GM19324 (cell line): ENCODE measurements around the gene OR51V1.
"Not testable (repeated sequence)": the region's sequence is repeated elsewhere in the genome, so short reads cannot be mapped to it uniquely, and the experiment has no call there.

Source experiments
- ATAC-seq: cut with Tn5 transposase; IDR thresholded peaks from one replicate; pipeline ENCODE4 v1.9.1; 2021; ENCODE audit warnings: mild to moderate bottlenecking, moderate library complexity; ENCODE audit not compliant: unreplicated experiment, low FRiP score

Gene OR51V1

DNA sequence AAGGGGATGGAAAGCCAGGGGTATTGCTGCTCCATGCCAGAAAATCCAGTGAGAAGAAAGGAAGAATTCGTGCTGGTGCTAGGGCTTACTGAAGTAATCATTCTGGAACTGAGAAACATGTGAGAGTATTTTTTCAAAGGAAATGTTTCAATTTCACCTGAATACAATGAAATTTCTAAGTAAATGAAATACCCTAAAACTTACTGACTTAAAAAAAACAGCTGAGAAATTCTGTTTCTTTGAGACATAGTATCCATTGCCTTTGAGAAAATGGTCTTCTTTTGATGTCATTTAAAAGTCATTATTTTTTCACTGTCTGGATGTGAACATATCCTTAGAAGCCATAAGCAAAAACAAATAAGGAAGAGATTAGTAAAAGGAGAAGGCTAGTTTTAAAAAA lies at the start of gene OR51V1:
Gene OR51V1, minus strand, starts transcription at position 101 of the 400 bp plus-strand sequence. Its CDS starts 0 bp downstream, at position 101.
- ATAC-seq, result no peak

GRCh38 chr11:5249807-5250396 lies 49.4 kb upstream of the OR51V1 start, which contains the start of gene HBG1:
Gene HBG1 (minus strand): TSS chr11:5249857. CDS start chr11:5249804, 53 bp downstream.
- not testable (repeated sequence) for ATAC-seq

GRCh38 chr11:5248498-5248897 lies 48.0 kb upstream of the OR51V1 start:
- ATAC-seq, result not testable (repeated sequence)

DNA sequence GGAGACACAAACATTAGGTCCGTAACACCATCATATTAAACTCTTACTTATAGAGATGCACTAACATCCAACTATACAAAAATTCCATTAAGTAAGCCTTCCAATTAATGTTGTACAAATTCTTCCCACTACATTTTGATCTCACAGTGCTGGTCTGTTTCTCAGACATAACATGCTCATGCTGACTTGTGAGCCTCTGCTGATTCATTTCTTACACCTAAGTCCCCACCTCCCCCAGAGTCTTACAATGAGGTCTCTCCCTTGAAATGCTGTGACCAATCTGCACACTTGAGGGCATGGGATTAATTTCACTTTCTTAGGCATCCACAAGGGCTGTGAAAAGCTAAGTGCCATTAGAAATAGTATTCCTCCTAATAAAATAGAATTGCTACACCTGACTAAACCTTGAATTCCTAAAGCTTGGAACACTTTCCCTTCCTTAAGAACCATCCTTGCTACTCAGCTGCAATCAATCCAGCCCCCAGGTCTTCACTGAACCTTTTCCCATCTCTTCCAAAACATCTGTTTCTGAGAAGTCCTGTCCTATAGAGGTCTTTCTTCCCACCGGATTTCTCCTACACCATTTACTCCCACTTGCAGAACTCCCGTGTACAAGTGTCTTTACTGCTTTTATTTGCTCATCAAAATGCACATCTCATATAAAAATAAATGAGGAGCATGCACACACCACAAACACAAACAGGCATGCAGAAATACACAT lies 47.1 kb upstream of the OR51V1 start:
- ATAC-seq, result no peak

DNA sequence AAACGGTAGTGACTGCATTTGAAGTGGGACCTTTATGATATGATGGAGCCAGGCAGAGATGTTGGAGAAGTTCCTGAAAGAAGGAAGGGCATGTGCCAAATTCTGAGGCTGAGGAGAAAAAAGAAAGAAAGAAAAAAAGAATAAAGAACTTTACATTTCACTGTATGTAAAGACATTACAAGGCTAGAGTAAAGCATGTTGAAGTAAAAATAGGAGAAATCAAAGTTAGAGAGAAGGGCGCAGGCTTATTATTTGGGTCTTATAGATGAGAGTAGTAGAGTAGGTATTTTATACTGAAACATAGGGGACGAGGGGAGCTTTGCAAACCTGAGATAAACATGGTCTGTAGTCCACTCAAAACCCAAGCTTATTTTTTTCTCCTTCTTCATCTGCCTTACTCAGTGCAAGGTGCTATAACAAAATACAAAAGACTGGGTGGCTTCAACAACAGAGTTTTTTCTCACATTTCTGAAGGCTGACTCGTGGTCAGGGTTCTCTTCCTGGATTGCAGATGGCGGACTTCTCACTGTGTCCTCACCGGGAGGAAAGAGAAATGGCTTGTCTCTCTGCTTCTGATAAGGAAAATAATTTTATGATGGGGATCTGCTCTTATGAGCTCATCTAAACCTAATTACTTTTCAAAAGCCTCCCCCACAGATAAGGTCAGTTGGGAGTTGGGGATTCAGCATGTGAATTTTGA lies 46.4 kb upstream of the OR51V1 start:
- ATAC-seq, result no peak

DNA sequence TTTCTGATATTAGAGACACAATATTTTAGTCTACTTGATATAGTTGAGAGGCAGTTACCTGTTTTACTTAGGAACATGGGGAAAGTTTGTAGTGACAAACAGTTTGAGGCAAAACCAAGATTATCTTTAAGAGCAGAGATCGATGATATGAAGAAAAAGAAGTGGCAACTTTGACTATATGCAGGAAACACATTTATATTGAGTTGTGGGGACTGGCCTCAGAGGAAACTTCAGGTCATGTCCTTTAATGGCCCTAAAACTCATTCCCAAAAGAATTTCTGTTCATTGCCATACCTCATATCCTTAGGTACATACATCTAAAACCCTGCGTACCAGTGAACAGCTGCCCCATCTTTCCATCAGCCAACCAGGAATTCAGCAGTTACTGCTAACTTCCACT lies 44.7 kb upstream of the OR51V1 start:
- no peak for ATAC-seq

GRCh38 chr11:5243816-5244180 lies 43.3 kb upstream of the OR51V1 start:
- ATAC-seq, result no peak

GRCh38 chr11:5242933-5243815 lies 42.7 kb upstream of the OR51V1 start:
- no peak for ATAC-seq

DNA sequence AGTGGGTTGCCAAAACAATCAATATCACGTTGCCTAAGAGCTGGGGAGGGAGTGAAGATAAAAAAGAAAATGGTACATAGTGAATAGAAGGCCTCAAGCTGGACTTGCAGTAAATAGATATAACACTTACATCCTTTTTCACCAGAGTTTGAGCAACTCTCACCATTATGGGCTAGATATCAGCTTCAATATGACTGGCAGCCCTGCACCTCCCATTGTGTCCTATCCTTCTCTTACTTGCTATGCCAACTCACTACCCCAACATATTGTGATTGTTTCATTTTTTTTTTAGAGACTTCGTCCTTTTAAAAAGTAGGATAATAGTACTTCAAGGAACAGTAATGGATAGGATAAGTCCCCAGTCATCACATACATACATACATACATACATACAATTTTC lies 41.7 kb upstream of the OR51V1 start:
- no peak for ATAC-seq

DNA sequence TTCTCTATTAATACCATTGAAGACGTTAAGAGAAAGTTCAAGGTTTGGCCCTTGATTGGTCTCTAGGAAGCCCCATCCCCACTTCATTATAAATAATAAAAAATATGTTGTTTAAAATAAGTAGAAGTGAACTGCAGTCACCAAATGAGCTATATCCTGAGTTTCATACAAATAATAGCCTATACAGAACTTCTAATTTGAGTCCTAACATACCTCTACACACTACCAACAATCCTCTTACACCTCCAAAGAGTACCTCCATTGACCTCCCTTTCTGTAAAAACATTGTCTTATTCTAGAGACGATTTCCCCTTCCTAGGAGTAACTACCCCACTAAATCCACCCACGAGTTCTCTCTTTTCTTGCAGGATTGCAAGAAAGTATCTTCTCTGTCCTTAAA lies 41.0 kb upstream of the OR51V1 start:
- ATAC-seq, result no peak

- no peak for ATAC-seq
Measured at GRCh38 chr11:5240458-5240857, 40.0 kb upstream of the OR51V1 start.

DNA sequence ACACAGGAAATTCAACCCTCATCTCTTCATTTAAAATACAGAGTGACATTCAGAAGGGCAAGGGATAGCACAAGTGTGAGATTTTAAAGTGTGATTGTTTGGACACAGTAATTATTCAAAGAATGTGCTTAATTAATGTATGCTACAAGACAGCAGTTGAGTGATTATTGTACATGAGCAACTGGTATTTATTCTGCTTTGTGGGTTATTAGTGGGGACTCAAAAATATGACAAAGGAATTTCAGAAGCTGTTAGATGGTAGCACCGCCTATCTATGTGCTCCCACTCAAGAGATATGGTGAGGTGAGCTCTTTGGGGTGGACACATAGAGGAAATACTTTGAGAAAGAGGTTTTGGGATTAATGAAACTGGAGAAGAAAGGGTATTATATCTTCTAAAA lies 39.6 kb upstream of the OR51V1 start:
- ATAC-seq, result no peak

DNA sequence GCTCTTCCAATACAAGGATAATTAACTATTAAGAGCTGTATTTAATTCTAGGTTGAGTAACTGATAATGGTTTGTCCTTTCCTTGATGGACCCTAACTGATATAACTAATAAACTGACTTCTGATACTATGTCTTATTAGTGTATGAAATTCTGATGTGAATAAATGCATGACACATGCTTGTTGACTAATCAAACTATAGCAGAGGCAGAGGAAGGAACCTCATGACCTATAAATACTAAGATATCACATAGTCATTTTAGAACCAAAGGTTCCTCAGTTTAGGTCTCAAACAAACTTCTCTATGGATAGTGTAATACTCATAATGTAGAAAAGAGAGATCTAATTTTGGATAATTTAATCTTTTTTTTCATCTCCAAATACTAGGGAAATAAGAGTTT lies 38.6 kb upstream of the OR51V1 start:
- ATAC-seq, result no peak

DNA sequence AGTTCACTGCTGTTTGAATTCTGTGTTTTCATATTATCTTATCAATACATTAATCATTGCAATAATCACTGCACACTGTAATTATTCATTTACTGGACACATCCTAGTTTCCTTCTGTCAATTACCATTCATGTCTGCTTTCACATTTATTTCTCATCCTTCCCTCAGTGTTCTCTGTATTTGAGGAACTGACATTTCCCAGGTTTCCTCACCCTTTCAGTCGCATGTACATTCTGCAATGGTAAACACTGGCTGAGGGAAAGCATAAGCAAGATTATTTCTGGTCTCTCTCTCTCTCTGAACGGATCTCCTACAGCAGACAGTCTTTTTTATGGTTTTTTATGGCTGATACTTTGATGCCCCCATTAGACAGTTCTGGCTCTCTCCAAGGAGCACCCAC lies 38.0 kb upstream of the OR51V1 start:
- ATAC-seq, result no peak

- no peak for ATAC-seq
Measured at GRCh38 chr11:5237420-5237819, 36.9 kb upstream of the OR51V1 start.

DNA sequence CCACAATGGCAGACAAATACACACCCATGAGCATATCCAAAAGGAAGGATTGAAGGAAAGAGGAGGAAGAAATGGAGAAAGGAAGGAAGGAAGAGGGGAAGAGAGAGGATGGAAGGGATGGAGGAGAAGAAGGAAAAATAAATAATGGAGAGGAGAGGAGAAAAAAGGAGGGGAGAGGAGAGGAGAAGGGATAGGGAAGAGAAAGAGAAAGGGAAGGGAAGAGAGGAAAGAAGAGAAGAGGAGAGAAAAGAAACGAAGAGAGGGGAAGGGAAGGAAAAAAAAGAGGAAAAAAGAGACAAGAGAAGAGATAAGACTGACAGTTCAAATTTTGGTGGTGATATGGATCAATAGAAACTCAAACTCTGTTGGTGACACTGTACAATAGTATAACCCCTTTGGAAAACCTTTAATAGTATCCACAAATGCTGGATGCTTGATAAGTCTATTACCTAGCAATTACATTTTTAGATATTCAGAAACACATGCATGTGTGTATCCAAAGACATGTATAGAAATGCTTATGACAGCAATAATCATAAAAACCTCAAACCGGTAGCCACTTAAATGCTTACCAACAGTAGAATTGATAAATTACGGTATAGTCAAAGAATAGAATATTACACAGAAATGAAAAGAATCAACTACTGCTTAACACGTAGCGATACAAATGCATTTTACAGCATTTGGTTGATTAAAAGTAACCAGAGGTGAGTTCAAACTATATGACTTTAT lies 35.0 kb upstream of the OR51V1 start:
- no peak for ATAC-seq

DNA sequence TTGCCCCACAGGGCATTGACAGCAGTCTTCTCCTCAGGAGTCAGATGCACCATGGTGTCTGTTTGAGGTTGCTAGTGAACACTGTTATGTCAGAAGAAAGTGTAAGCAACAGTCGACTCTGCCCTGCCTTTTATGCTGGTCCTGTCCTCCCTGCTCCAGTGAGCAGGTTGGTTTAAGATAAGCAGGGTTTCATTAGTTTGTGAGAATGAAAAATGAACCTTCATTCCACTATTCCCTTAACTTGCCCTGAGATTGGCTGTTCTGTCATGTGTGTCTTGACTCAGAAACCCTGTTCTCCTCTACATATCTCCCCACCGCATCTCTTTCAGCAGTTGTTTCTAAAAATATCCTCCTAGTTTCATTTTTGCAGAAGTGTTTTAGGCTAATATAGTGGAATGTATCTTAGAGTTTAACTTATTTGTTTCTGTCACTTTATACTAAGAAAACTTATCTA lies 33.9 kb upstream of the OR51V1 start, which contains the start of gene HBD:
Gene HBD, minus strand, starts transcription at position 103 of the 454 bp plus-strand sequence. Its CDS starts 50 bp downstream, at position 53.
- peak; percentile 58 for ATAC-seq

DNA sequence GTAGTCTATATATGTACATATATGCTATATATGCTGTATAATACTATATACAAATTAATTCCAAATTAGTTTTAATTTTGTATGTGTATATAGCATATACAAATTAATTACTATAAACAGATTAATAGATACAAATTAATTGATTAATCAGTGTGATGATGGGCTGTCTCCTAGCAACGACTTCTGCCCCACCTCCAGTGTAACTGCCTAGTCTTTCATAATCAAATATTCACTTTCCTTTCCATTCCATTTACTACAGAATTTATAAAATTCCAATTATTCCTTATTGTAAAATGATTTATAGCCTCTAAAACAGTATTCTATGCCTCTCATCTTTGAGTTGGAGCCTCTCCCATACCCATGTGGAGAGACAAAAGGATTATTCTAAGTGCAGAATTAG lies 32.8 kb upstream of the OR51V1 start:
- ATAC-seq, result no peak

- ATAC-seq, result no peak
Measured at GRCh38 chr11:5232821-5233220, 32.3 kb upstream of the OR51V1 start.

DNA sequence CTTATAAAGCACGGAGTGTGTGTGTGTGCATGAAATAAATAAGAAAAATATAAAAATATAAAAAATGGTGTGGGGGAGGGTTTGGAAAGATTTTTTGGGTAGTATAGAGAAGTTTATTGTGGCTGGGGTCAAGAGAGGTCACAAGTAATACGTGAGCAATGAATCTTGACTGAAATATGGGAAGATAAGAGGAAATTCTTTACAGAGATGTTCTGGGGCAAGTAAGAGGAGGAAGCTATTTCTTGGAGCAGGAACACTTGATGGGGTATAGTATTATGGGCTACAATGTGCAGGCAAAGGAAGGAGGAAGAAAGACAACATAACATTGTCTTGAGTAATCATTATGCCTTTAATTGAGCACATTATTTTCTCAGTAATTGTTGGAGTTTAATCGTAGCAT lies 31.7 kb upstream of the OR51V1 start:
- ATAC-seq, result no peak
